ENCODE data around the gene ADK.
"Not testable (repeated sequence)": the region's sequence is repeated elsewhere in the genome, so short reads cannot be mapped to it uniquely, and the experiment has no call there.

ADK gene

DNA sequence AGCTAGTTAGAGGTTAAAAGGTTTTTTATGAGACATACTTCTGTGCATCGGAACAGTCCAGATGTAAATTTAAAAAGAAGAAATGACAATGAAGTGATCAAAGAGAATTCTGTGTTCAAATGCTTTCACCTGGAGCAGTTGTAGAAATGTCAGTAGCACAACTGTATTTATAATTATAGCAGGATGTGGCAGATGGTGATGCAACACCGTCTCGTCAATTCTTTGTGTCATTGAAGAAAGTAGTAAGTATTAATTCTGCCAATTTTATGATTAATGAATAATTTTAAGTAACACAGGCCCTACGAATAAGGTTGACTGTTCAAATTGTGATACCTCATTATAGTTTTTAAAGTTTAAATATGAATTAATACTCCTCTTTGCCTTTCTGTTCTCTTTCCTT is 171.1 kb downstream of the ADK start:
- intact Hi-C loops (cut with DNase I), result no loop called here

DNA sequence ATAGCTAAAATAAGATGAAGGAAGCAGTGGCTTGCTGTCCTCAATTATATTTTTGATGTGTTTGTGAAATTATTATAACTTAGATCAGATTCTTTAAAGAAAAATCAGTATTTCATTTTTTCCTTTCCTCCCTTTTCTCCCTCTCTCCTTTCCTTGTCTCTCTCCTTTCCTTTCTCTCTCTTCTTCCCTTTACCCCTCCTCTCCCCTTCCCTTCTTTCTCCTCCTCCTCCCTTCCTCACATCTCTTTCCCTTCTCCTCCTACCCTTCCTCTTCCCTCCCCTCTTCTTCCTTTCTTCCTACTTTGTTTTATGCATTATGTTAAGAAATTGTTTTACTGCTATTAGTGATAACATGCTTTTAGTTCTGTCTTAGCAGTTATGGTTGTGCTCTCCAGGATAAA is 171.5 kb downstream of the ADK start:
- DNase-seq, result no peak
- intact Hi-C loops (cut with DNase I), result no loop called here

More for the DNA sequence above, 171.1 kb downstream of the ADK start:
- no peak for DNase-seq

- DNase-seq, result no peak
- intact Hi-C loops (cut with DNase I), result no loop called here
Observed at GRCh38 chr10:74328388-74328787, 177.4 kb downstream of the ADK start.

- intact Hi-C loops (cut with DNase I), result no loop called here
- DNase-seq, result no peak
Observed at GRCh38 chr10:74329873-74330272, 178.9 kb downstream of the ADK start.

- DNase-seq, result no peak
- intact Hi-C loops (cut with DNase I), result no loop called here
Observed at GRCh38 chr10:74330646-74331045, 179.6 kb downstream of the ADK start.

DNA sequence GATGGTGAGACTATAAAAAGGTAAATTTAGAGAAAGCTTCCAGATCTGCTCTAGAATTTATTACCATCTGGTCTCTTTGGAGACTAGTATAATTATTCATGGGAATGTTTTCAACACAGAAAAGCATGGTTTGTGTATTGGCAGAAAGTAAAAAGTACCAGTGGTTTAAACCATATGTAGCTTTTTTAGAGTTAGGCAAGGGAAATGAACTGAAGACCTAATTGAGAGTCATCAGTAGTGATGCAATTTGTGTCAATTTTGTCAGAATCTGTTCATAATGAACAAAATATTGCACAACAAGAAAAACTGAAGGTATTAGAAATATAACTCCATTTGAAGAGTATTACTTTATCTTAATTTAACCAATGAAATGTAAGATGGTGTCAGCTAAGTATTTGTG is 181.4 kb downstream of the ADK start:
- no peak for DNase-seq
- intact Hi-C loops (cut with DNase I), result no loop called here

DNA sequence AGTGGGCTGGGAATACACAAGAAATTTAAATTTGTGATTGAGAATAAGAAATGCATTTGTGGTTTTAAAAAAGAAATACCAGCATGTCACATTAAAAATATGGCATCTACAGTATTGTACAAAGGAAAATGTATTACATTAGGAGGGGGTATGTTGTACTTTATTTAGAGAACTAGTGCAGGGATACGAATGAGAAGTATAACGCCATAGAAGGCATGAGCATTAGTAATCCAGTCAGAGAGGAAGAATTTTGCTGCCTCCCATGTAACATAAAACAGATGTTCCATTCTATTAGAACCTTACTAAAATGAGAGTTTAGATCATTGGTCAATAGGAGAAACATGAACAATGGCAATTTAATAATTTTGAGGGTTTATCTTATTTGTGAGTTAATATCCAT is 182.2 kb downstream of the ADK start:
- DNase-seq, result no peak
- intact Hi-C loops (cut with DNase I), result no loop called here

DNA sequence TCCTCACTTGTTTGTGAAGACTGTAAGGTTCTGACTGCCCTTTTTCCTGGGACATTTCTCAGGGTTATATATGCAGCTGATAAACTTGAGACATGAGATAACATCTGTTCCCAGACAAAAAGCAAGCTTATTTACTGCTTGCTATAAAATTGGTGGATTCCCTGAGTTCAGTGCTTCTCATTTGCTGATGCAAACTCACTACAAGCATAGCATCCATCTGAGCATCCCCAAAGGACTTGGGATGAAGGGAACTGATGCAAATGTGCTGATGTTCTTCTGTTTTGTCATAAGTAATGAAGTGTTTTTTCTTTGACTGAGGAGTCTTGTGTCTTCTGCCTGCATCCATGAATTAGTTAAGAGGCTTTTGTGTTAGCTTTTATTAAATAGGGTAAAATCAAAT is 183.2 kb downstream of the ADK start:
- DNase-seq, result no peak
- intact Hi-C loops (cut with DNase I), result no loop called here

GRCh38 chr10:74335501-74335900 is 184.5 kb downstream of the ADK start:
- intact Hi-C loops (cut with DNase I), result no loop called here
- DNase-seq, result no peak

- DNase-seq, result no peak
- intact Hi-C loops (cut with DNase I), result no loop called here
Observed at GRCh38 chr10:74337330-74338016, 186.5 kb downstream of the ADK start.

DNA sequence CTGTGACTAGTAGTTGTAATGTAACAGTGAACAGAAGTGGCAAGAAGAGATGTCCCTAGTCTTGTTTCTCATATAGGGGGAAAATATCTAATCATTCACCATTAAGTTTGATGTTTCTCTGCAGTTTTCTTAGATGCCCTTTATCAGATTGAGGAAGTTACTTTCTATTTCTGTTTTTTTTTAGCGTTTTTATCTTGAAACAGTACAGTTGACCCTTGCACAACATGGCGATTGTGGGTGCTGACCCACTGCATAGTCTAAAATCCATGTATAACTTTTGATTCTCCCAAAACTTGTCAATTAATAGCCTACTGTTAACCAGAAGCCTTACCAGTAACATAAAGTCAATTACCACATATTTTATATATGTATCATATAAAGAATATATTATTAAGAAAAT is 192.0 kb downstream of the ADK start:
- no peak for DNase-seq
- intact Hi-C loops (cut with DNase I), result no loop called here

GRCh38 chr10:74343804-74344203 is 192.8 kb downstream of the ADK start:
- DNase-seq, result no peak
- intact Hi-C loops (cut with DNase I), result no loop called here

DNA sequence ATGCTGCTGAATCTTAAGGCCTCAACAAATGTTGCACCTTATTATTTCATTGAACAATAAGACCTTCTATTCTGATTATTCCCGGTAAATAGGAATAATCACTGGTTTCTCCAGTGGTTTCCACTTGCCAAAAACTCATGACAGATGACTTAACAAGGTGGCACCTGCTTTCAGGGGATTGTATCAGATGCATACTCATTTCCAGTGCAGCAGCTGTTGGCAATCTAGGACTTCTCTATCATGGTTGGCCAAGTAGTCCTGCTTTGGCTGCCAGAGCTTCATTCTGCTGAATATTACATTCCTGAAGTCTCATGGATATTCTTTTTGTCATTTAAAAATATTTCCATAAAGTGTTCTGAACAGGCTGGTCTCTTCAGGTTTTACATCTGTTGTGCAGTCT is 193.3 kb downstream of the ADK start:
- intact Hi-C loops (cut with DNase I), result no loop called here
- DNase-seq, result no peak

DNA sequence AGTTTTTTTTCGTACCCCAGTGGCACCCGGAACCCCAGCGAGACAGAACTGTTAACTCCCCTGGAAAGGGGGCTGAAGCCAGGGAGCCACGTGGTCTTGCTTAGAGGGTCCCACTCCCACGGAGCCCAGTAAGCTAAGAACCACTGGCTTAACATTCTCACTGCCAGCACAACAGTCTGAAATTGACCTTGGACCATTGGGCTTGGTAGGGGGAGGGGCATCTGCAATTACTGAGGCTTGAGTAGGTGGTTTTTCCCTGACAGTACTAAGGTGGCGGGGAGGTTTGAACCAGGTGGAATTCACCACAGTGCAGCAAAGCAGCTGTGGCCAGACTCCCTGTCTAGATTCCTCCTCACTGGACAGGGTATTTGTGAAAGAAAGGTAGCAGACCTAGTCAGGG is 196.5 kb downstream of the ADK start:
- DNase-seq, result no peak
- intact Hi-C loops (cut with DNase I), result no loop called here

GRCh38 chr10:74353021-74353420 is 202.0 kb downstream of the ADK start:
- DNase-seq; intact Hi-C loops (cut with DNase I): not testable (repeated sequence)

- DNase-seq, result no peak
- intact Hi-C loops (cut with DNase I), result no loop called here
Observed at GRCh38 chr10:74361678-74362077, 210.7 kb downstream of the ADK start.

GRCh38 chr10:74363727-74364126 is 212.7 kb downstream of the ADK start:
- intact Hi-C loops (cut with DNase I), result no loop called here

GRCh38 chr10:74365109-74365508 is 214.1 kb downstream of the ADK start:
- DNase-seq, result no peak
- intact Hi-C loops (cut with DNase I), result no loop called here

More at GRCh38 chr10:74363727-74364126, 212.7 kb downstream of the ADK start:
- no peak for DNase-seq

DNA sequence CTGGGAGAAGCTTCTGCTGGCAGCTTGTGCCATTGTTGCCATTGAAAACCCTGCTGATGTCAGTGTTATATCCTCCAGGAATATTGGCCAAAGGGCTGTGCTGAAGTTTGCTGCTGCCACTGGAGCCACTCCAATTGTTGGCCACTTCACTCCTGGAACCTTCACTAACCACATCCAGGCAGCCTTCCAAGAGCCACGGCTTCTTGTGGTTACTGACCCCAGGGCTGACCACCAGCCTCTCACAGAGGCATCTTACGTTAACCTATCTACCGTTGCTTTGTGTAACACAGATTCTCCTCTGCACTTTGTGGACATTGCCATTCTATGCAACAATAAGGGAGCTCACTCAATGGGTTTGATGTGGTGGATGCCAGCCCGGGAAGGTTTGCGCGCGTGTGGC is 220.7 kb downstream of the ADK start:
- intact Hi-C loops (cut with DNase I), result no loop called here
- DNase-seq, result no peak

GRCh38 chr10:74373059-74373458 is 222.0 kb downstream of the ADK start:
- intact Hi-C loops (cut with DNase I), result no loop called here
- DNase-seq, result no peak

- DNase-seq, result no peak
- intact Hi-C loops (cut with DNase I), result no loop called here
Observed at GRCh38 chr10:74377476-74377875, 226.5 kb downstream of the ADK start.

DNA sequence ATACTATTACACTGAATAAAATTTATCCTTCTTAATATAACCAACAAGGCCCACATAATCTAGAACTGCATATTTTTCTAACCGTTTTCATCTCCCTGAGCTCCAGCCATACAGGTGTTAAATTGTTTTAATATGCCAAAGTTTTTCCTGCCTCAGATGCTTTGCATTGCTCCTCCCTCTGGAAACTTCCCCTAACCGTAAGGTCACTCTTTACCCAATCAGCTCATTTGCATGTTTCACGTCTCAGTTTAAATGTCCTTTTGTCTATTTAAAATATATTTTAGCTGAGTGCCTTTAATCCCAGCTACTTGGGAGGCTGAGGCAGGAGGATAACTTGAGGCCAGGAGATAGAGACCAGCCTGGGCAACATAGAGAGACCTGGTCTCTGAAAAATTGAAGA is 228.5 kb downstream of the ADK start:
- intact Hi-C loops (cut with DNase I), result no loop called here

More for the DNA sequence above, 228.5 kb downstream of the ADK start:
- DNase-seq, result no peak
